Measurements from ENCODE around the gene ZNF292.
A peak's percentile ranks its signal among the peaks of the same experiment; 100 is the strongest.
"Not testable (repeated sequence)": the region's sequence is repeated elsewhere in the genome, so short reads cannot be mapped to it uniquely, and the experiment has no call there.

Gene ZNF292

GRCh38 chr6:87154993-87155841 is at the start of gene ZNF292:
TSS of gene ZNF292 (plus strand) at chr6:87155565. CDS start at chr6:87155592, 27 bp downstream.
- peak; percentile 95 for DNase-seq

GRCh38 chr6:87105823-87106222 is 49.5 kb upstream of the ZNF292 start:
- DNase-seq = no peak

GRCh38 chr6:87110636-87111035 is 44.7 kb upstream of the ZNF292 start:
- no peak for DNase-seq

- no peak for DNase-seq
Measured at GRCh38 chr6:87115402-87116135, 39.8 kb upstream of the ZNF292 start.

GRCh38 chr6:87116922-87117321 is 38.4 kb upstream of the ZNF292 start:
- no peak for DNase-seq

GRCh38 chr6:87118054-87118453 is 37.3 kb upstream of the ZNF292 start:
- DNase-seq = no peak

- no peak for DNase-seq
Measured at GRCh38 chr6:87122477-87122876, 32.9 kb upstream of the ZNF292 start.

GRCh38 chr6:87124074-87124473 is 31.3 kb upstream of the ZNF292 start:
- no peak for DNase-seq

- no peak for DNase-seq
Measured at GRCh38 chr6:87126501-87126900, 28.9 kb upstream of the ZNF292 start.

- DNase-seq = no peak
Measured at GRCh38 chr6:87127737-87128136, 27.6 kb upstream of the ZNF292 start.

GRCh38 chr6:87136963-87137362 is 18.4 kb upstream of the ZNF292 start:
- no peak for DNase-seq

- peak; percentile 9 for DNase-seq
Measured at GRCh38 chr6:87139236-87139635, 16.1 kb upstream of the ZNF292 start.

GRCh38 chr6:87139927-87140326 is 15.4 kb upstream of the ZNF292 start:
- not testable (repeated sequence) for DNase-seq

- DNase-seq = no peak
Measured at GRCh38 chr6:87146363-87146762, 9.0 kb upstream of the ZNF292 start.

GRCh38 chr6:87150406-87150805 is 5.0 kb upstream of the ZNF292 start:
- no peak for DNase-seq

GRCh38 chr6:87151471-87151780 is 3.9 kb upstream of the ZNF292 start:
- no peak for DNase-seq

- DNase-seq = peak; percentile 60
Measured at GRCh38 chr6:87151781-87152525, 3.4 kb upstream of the ZNF292 start.

- no peak for DNase-seq
Measured at GRCh38 chr6:87152526-87152955, 2.8 kb upstream of the ZNF292 start.

GRCh38 chr6:87154641-87154992 is 748 bp upstream of the ZNF292 start:
- no peak for DNase-seq

- no peak for DNase-seq
Measured at GRCh38 chr6:87155842-87156815, 764 bp downstream of the ZNF292 start.

GRCh38 chr6:87157596-87157995 is 2.2 kb downstream of the ZNF292 start:
- not testable (repeated sequence) for DNase-seq

GRCh38 chr6:87161299-87161698 is 5.9 kb downstream of the ZNF292 start:
- DNase-seq = no peak

Measured in NCI-H1092 (cell line).